Measurements from ENCODE around the gene DDX54. TPM values are rescaled to one million over a fixed set of nuclear protein-coding genes. Genes with fewer than 3 reads are reported as not detected.

Gene DDX54
- total RNA-seq, 2 donors from 2014 or later = 35.1 to 38.0 TPM

GRCh38 chr12:113136128-113136989 is 48.9 kb downstream of the DDX54 start:
- no peak for DNase-seq (ENCODE audit: low spot score)
- H3K4me1 ChIP-seq = peaks cover 0 to 11% of the 10 kb centered on the region in 2 donors
- H3K4me3 ChIP-seq = no peak overlapping the region
- no peak overlapping the region for H3K27ac ChIP-seq
- no peaks in the 10 kb centered on the region for H3K9me3 ChIP-seq
- no peak for TF ChIP-seq CTCF (IDR thresholded peaks at IDR 0.05)
- H3K27me3 ChIP-seq = no peaks in the 10 kb centered on the region
- no peaks in the 10 kb centered on the region for H3K36me3 ChIP-seq

- no peak within 1 kb of the TSS for H3K27ac ChIP-seq
- TF ChIP-seq CTCF (IDR thresholded peaks at IDR 0.05) = peak in 1 of 2 donors; percentile 21
- H3K36me3 ChIP-seq = no peaks in the 10 kb centered on the region
- H3K4me1 ChIP-seq = peaks cover 0 to 11% of the 10 kb centered on the region in 2 donors
- H3K4me3 ChIP-seq = no peak within 1 kb of the TSS
- H3K9me3 ChIP-seq = no peaks in the 10 kb centered on the region
- no peak for DNase-seq (ENCODE audit: low spot score)
- H3K27me3 ChIP-seq = no peaks in the 10 kb centered on the region
Observed at GRCh38 chr12:113135178-113136127, 49.8 kb downstream of the DDX54 start, which contains the start of gene RASAL1. TSS of gene RASAL1 (minus strand) at chr12:113135761. CDS start at chr12:113135462, 299 bp downstream.

GRCh38 chr12:113134521-113134951 is 50.7 kb downstream of the DDX54 start:
- H3K27me3 ChIP-seq = no peaks in the 10 kb centered on the region
- no peaks in the 10 kb centered on the region for H3K9me3 ChIP-seq
- no peak for TF ChIP-seq CTCF (IDR thresholded peaks at IDR 0.05)
- peaks cover 0 to 11% of the 10 kb centered on the region in 2 donors for H3K4me1 ChIP-seq
- no peaks in the 10 kb centered on the region for H3K36me3 ChIP-seq
- no peak overlapping the region for H3K27ac ChIP-seq
- no peak for DNase-seq (ENCODE audit: low spot score)
- no peak overlapping the region for H3K4me3 ChIP-seq

GRCh38 chr12:113134071-113134470 is 51.2 kb downstream of the DDX54 start:
- H3K4me3 ChIP-seq = no peak overlapping the region
- no peaks in the 10 kb centered on the region for H3K9me3 ChIP-seq
- no peak for TF ChIP-seq CTCF (IDR thresholded peaks at IDR 0.05)
- H3K36me3 ChIP-seq = no peaks in the 10 kb centered on the region
- no peaks in the 10 kb centered on the region for H3K27me3 ChIP-seq
- H3K4me1 ChIP-seq = peaks cover 0 to 11% of the 10 kb centered on the region in 2 donors
- DNase-seq (ENCODE audit: low spot score) = no peak
- H3K27ac ChIP-seq = no peak overlapping the region

- Histone ChIP-seq H3K27me3 (no peaks in the 10 kb centered on the region), H3K27ac (no peak overlapping the region), H3K36me3 (no peaks in the 10 kb centered on the region), H3K4me1 (peaks cover 0 to 11% of the 10 kb centered on the region in 2 donors), H3K9me3 (no peaks in the 10 kb centered on the region), H3K4me3 (no peak overlapping the region)
- no peak for TF ChIP-seq CTCF (IDR thresholded peaks at IDR 0.05)
- no peak for DNase-seq (ENCODE audit: low spot score)
Observed at GRCh38 chr12:113133666-113134065, 51.6 kb downstream of the DDX54 start.
